Muscle of leg (tissue), 16 donors: ENCODE results near the gene TRMT61B. TPM values are rescaled to one million over a fixed set of nuclear protein-coding genes. Genes with fewer than 3 reads are reported as not detected.
A peak's percentile ranks its signal among the peaks of the same experiment; 100 is the strongest.

Experiments used
- DNase-seq: peaks from one replicate; pipeline ENCODE4 v3.0.0; 2013
- H3K27ac ChIP-seq: one replicate; pipeline ENCODE4 v1.5.1; 2013; ENCODE audit warnings: mild to moderate bottlenecking, low read length, control low read depth
- H3K27me3 ChIP-seq: one replicate; pipeline ENCODE4 v1.6.1; 2013; ENCODE audit warnings: low read length; ENCODE audit not compliant: control insufficient read depth, insufficient read depth
- H3K36me3 ChIP-seq: one replicate; pipeline ENCODE4 v1.6.1; 2013; ENCODE audit warnings: low read length; ENCODE audit not compliant: control insufficient read depth, insufficient read depth
- H3K4me1 ChIP-seq: one replicate; pipeline ENCODE4 v1.6.1; 2013; ENCODE audit warnings: low read length; ENCODE audit not compliant: control insufficient read depth, insufficient read depth
- H3K4me3 ChIP-seq: one replicate; pipeline ENCODE4 v1.5.1; 2013; ENCODE audit warnings: low read length, control low read depth
- H3K9me3 ChIP-seq: replicated peaks from 2 replicates; pipeline ENCODE4 v1.6.1; 2013; ENCODE audit warnings: low read depth, low read length; ENCODE audit not compliant: control insufficient read depth
- WGBS: methylation state at CpG from one replicate; pipeline ENCODE4 v1.1.5; 2013; ENCODE audit warnings: missing lambda C conversion rate; ENCODE audit not compliant: insufficient coverage; 5-methylcytosine and 5-hydroxymethylcytosine counted together
- long read RNA-seq, 11 donors: transcript quantifications; one replicate each; lab custom pipeline, GENCODE V29; 2026
- polyA plus RNA-seq, 8 donors: library from polyadenylated mRNA; unstranded; fragments of 120-200 nt; gene quantifications; one replicate each; pipeline versions ENCODE4 v1.2.1 to v1.2.3, GENCODE V29; 2013; ENCODE audit warnings: inconsistent platforms in 1 of 8, low replicate concordance in 1 of 8; ENCODE audit not compliant: insufficient read length in 8 of 8, insufficient read depth in 1 of 8
- total RNA-seq: library from RNA; stranded (reverse); fragments of 120-200 nt; gene quantifications from one replicate; pipeline ENCODE4 v1.2.4, GENCODE V29; 2013

TRMT61B gene
- 9.4 TPM for total RNA-seq
- polyA plus RNA-seq = 10 to 100 TPM; 10.0 to 15.1 (median 11.2) TPM
- long read RNA-seq, donor 1, partial matches to known transcripts = 0 of 1 reads
- long read RNA-seq, donor 1, other reads (novel, unspliced or antisense) = 0 of 1 reads
- long read RNA-seq, donor 2 = 0 reads
- long read RNA-seq, donor 3, partial matches to known transcripts = 0 of 4 reads
- long read RNA-seq, donor 3, other reads (novel, unspliced or antisense) = 0 of 4 reads
- long read RNA-seq, donor 4 = 0 reads
- long read RNA-seq, donor 5, transcript TRMT61B-201 (7 exons, 1,836 nt) = major isoform, 8 of 8 reads
- long read RNA-seq, donor 5, partial matches to known transcripts = 0 of 8 reads
- long read RNA-seq, donor 5, other reads (novel, unspliced or antisense) = 0 of 8 reads
- long read RNA-seq, donor 6, transcript TRMT61B-201 (7 exons, 1,836 nt) = major isoform, 8 of 8 reads
- long read RNA-seq, donor 6, partial matches to known transcripts = 0 of 8 reads
- long read RNA-seq, donor 6, other reads (novel, unspliced or antisense) = 0 of 8 reads
- long read RNA-seq, donor 7, transcript TRMT61B-201 (7 exons, 1,836 nt) = major isoform, 8 of 8 reads
- long read RNA-seq, donor 7, partial matches to known transcripts = 0 of 8 reads
- long read RNA-seq, donor 7, other reads (novel, unspliced or antisense) = 0 of 8 reads
- long read RNA-seq, donor 8, partial matches to known transcripts = 0 of 4 reads
- long read RNA-seq, donor 8, other reads (novel, unspliced or antisense) = 0 of 4 reads
- long read RNA-seq, donor 9, partial matches to known transcripts = 0 of 2 reads
- long read RNA-seq, donor 9, other reads (novel, unspliced or antisense) = 0 of 2 reads
- long read RNA-seq, donor 10, transcript TRMT61B-201 (7 exons, 1,836 nt) = major isoform, 5 of 5 reads
- long read RNA-seq, donor 10, partial matches to known transcripts = 0 of 5 reads
- long read RNA-seq, donor 10, other reads (novel, unspliced or antisense) = 0 of 5 reads
- long read RNA-seq, donor 11, transcript TRMT61B-201 (7 exons, 1,836 nt) = major isoform, 5 of 5 reads
- long read RNA-seq, donor 11, partial matches to known transcripts = 0 of 5 reads
- long read RNA-seq, donor 11, other reads (novel, unspliced or antisense) = 0 of 5 reads

DNA sequence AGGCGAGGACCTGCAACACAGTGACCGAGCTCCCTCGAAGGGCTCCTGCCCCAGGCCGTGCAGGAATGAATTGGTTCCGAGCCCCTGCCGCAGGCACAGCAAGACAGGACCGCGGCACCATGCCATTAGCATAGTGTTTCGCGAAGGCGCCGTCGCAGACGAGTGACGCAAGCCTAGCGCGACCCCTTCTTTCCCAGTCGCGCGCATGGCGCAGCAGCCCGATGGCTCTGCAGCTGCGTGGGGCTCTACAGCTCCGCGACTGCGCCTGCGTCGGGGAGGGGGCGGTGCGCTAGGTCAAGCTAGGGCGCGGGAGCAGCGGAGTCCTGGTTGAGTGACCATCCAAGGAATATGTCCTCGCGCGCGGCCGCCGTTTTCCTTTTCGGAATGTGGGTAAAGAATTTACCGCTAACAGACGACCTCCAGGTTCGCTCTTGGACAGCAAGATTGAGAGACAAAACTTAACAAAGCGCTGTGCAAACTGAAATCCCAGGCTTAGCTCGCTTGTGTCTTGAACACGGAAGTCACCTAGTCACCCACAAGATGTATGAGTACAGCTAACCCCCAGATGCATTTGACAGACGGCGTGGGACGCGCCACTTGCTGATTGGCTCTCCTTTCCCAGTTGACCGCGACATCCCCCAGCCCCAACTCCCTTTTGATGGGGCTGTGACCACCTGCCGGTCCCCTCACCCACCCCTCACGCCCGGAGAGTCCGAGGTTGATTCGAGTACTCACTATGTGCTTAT lies at the start of gene TRMT61B:
TRMT61B (minus strand) TSS at position 164 of the 746 bp plus-strand sequence; CDS start at position 132, 32 bp downstream.
- peaks cover 9% of the 10 kb centered on the region for H3K4me1 ChIP-seq
- H3K27me3 ChIP-seq = no peaks in the 10 kb centered on the region
- H3K36me3 ChIP-seq = peaks cover 5% of the 10 kb centered on the region
- WGBS = under 1% methylated on average over 50 of the region's 57 CpGs
- no peaks in the 10 kb centered on the region for H3K9me3 ChIP-seq
- H3K4me3 ChIP-seq = peak within 1 kb of the TSS; percentile 99
- H3K27ac ChIP-seq = peak within 1 kb of the TSS; percentile 89
- peak; percentile 98 for DNase-seq

GRCh38 chr2:28915939-28916338 lies 45.8 kb upstream of the TRMT61B start:
- no peak overlapping the region for H3K4me3 ChIP-seq
- WGBS = no CpG with 5 or more reads among the region's 1 CpG
- H3K36me3 ChIP-seq = peaks cover 25% of the 10 kb centered on the region
- H3K27ac ChIP-seq = no peak overlapping the region
- DNase-seq = no peak
- H3K27me3 ChIP-seq = no peaks in the 10 kb centered on the region
- no peaks in the 10 kb centered on the region for H3K9me3 ChIP-seq
- no peaks in the 10 kb centered on the region for H3K4me1 ChIP-seq

DNA sequence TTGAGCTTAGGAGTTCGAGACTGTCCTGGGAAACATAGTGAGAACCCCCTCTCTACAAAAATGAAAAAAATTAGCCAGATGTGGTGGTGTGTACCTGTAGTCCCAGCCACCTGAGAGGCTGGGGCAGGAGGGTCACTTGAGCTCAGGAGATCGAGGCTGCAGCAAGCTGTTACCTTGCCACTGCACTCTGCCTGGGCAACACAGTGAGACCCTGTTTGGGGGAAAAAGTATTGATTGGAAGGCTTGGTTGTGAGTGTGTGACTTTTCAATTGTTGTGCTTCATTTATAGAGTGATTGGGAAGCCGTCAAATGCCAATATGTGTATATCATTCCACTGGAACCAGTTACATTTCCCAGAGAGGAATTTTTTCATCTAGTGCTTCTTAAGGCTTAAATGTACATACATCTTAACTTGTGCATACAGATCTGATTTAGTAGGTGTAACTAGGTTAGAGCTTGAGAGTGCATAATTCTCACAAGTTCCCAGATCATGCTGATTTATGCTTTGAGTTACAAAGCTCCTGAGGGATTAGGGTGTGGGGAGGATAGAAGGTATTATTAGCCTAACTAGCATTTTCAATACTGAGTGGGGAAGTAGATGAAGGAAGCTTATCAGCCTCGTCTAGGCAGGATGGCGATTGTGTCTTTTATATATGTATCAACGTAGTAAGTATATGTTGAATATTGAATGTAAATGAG lies 39.7 kb upstream of the TRMT61B start:
- Histone ChIP-seq H3K4me1 (no peaks in the 10 kb centered on the region), H3K9me3 (no peaks in the 10 kb centered on the region), H3K27me3 (no peaks in the 10 kb centered on the region), H3K27ac (no peak overlapping the region), H3K36me3 (peaks cover 54% of the 10 kb centered on the region), H3K4me3 (no peak overlapping the region)
- 89% methylated on average over 4 of the region's 6 CpGs for WGBS
- no peak for DNase-seq

GRCh38 chr2:28908172-28908571 lies 38.1 kb upstream of the TRMT61B start:
- no CpG with 5 or more reads among the region's 1 CpG for WGBS
- Histone ChIP-seq H3K36me3 (peaks cover 49% of the 10 kb centered on the region), H3K9me3 (no peaks in the 10 kb centered on the region), H3K27me3 (no peaks in the 10 kb centered on the region), H3K27ac (no peak overlapping the region), H3K4me1 (no peaks in the 10 kb centered on the region), H3K4me3 (no peak overlapping the region)
- DNase-seq = no peak

- Histone ChIP-seq H3K36me3 (peaks cover 51% of the 10 kb centered on the region), H3K4me1 (no peaks in the 10 kb centered on the region), H3K4me3 (no peak overlapping the region), H3K27me3 (no peaks in the 10 kb centered on the region), H3K9me3 (no peaks in the 10 kb centered on the region), H3K27ac (no peak overlapping the region)
- DNase-seq = no peak
- 90% methylated on average over 2 of the region's 2 CpGs for WGBS
These were observed 36.7 kb upstream of the TRMT61B start for GRCh38 chr2:28906821-28907220.

DNA sequence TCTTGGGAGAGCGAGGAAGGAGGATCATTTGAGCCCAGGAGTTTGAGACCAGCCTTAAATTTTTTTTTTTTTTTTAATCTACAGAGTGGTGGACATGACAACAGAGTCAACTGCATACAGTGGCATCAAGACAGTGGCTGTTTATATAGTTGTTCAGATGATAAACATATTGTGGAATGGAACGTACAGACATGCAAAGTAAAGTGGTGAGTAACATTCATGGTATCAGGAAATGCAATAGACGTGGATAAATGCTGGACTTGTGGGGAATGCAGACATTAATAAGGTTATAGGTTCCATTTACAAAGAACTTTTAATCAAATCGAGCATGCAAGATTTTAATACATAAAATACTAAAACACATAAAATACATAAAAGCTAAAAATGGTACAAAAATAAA lies 36.3 kb upstream of the TRMT61B start:
- H3K9me3 ChIP-seq = no peaks in the 10 kb centered on the region
- no peak overlapping the region for H3K4me3 ChIP-seq
- 60% methylated on average over 1 of the region's 4 CpGs for WGBS
- no peak for DNase-seq
- peaks cover 51% of the 10 kb centered on the region for H3K36me3 ChIP-seq
- no peaks in the 10 kb centered on the region for H3K4me1 ChIP-seq
- no peak overlapping the region for H3K27ac ChIP-seq
- no peaks in the 10 kb centered on the region for H3K27me3 ChIP-seq

- 100% methylated on average over 1 of the region's 3 CpGs for WGBS
- no peaks in the 10 kb centered on the region for H3K9me3 ChIP-seq
- no peak overlapping the region for H3K27ac ChIP-seq
- peaks cover 51% of the 10 kb centered on the region for H3K36me3 ChIP-seq
- DNase-seq = no peak
- H3K4me1 ChIP-seq = no peaks in the 10 kb centered on the region
- no peak overlapping the region for H3K4me3 ChIP-seq
- H3K27me3 ChIP-seq = no peaks in the 10 kb centered on the region
These were observed 35.4 kb upstream of the TRMT61B start for GRCh38 chr2:28905533-28905932.

DNA sequence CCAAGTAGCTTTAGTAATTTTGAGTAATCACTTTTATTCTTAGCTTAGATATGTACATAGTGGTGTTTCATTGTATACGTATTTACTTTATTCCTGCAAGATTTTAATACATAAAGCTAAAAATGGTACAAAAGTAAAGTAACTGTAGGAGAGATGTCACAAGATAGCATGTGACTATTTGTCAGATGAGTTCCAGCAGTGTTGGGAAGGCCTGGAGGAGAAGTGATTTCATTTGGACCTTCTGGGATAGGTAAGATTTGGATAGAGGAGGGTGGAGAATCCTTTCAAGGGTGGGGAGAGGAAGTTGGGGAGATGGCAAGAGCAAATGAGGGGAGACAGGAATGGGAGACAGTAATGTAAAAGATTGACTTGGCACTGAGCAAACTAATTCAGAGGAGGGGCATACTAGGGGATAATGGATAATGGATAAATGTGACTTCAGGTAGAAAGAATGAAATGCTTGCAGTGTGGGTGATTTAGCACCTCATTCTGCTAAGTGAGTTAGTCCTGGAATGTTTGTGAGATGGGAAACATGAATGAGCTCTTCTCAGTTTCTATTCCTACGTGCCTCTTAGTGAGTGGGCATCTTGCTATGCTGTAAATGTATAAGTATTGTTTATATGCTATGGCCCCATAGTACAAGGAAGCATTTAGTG lies 34.8 kb upstream of the TRMT61B start:
- WGBS = no CpG with 5 or more reads among the region's 2 CpGs
- H3K36me3 ChIP-seq = peaks cover 51% of the 10 kb centered on the region

DNA sequence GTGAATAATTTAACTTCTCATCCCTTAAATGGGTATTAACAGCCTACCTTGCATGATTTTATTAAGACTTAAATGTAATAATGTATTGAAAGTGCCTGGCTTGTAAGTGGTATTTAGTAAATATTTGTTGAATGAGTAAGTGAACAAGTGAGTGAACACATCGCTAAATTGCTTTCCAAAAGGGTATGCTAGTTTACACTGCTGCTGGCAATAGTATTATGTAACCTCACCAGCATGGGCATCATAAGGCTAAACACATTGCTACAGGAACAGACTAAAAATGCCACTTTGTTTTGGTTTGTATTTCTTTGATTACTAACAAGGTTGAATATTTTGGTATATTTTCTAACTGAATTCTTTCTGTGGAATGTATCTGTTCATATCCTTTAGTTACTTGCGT lies 34.2 kb upstream of the TRMT61B start:
- H3K27ac ChIP-seq = no peak overlapping the region
- 80% methylated on average over 1 of the region's 2 CpGs for WGBS
- H3K36me3 ChIP-seq = peaks cover 45% of the 10 kb centered on the region

More for the DNA sequence above, 34.8 kb upstream of the TRMT61B start:
- no peak for DNase-seq
- H3K27me3 ChIP-seq = no peaks in the 10 kb centered on the region
- H3K4me1 ChIP-seq = no peaks in the 10 kb centered on the region
- no peak overlapping the region for H3K27ac ChIP-seq
- no peak overlapping the region for H3K4me3 ChIP-seq
- H3K9me3 ChIP-seq = no peaks in the 10 kb centered on the region

More for the DNA sequence above, 34.2 kb upstream of the TRMT61B start:
- no peaks in the 10 kb centered on the region for H3K27me3 ChIP-seq
- no peak overlapping the region for H3K4me3 ChIP-seq
- DNase-seq = no peak
- H3K9me3 ChIP-seq = no peaks in the 10 kb centered on the region
- H3K4me1 ChIP-seq = no peaks in the 10 kb centered on the region
